22Rv1 (cell line): ENCODE measurements around the gene TMEM218.

ENCODE experiments used
- ZFX ChIP-seq: fragments of 450-650 bp; IDR thresholded peaks from 2 replicates; pipeline ENCODE4 v1.6.1; 2017; ENCODE audit warnings: antibody characterized with exemption, borderline replicate concordance
- TF ChIP-seq, protein P1 (sequence below): fragments of 450-650 bp; IDR thresholded peaks from 2 replicates; pipeline ENCODE4 v1.5.1; 2017; ENCODE audit warnings: mild to moderate bottlenecking

DNA sequence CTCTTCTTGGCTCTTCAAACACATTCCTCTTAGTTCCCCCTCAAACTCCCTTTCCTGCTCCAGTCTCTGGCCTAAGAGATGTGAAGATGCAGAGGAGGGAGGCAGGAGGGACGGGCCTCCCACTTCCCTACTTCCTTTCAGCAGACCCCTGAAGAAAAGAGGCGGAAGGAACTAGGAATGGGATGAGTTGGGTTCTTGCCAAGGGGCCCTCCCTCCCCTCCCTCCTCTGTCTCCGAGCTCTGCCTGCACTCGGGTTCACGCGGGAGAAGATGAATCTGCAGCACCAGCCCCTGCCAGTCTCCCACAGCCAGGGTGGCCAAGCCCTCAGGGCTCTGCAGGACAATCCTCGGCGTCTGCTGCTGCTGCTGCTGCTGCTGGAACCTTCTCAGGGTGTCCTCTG lies 28.8 kb upstream of the TMEM218 start:
- TF ChIP-seq, protein P1, sequence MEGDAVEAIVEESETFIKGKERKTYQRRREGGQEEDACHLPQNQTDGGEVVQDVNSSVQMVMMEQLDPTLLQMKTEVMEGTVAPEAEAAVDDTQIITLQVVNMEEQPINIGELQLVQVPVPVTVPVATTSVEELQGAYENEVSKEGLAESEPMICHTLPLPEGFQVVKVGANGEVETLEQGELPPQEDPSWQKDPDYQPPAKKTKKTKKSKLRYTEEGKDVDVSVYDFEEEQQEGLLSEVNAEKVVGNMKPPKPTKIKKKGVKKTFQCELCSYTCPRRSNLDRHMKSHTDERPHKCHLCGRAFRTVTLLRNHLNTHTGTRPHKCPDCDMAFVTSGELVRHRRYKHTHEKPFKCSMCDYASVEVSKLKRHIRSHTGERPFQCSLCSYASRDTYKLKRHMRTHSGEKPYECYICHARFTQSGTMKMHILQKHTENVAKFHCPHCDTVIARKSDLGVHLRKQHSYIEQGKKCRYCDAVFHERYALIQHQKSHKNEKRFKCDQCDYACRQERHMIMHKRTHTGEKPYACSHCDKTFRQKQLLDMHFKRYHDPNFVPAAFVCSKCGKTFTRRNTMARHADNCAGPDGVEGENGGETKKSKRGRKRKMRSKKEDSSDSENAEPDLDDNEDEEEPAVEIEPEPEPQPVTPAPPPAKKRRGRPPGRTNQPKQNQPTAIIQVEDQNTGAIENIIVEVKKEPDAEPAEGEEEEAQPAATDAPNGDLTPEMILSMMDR = no peak
- TF ChIP-seq ZFX = no peak
